Astrocyte (in vitro differentiated cells and primary cell): Measurements from ENCODE around the gene FRMD4A.

Source experiments
- EZH2 ChIP-seq: IDR thresholded peaks from 2 replicates; pipeline ENCODE4 v1.6.1; 2012; ENCODE audit warnings: mild to moderate bottlenecking, low read length, inconsistent platforms; ENCODE audit not compliant: insufficient read depth
- TF ChIP-seq, protein P1 (sequence below): IDR thresholded peaks from 2 replicates; pipeline ENCODE4 v1.5.1; 2011; ENCODE audit warnings: low read depth, mild to moderate bottlenecking, inconsistent platforms, low read length, moderate library complexity; ENCODE audit not compliant: insufficient read depth

DNA sequence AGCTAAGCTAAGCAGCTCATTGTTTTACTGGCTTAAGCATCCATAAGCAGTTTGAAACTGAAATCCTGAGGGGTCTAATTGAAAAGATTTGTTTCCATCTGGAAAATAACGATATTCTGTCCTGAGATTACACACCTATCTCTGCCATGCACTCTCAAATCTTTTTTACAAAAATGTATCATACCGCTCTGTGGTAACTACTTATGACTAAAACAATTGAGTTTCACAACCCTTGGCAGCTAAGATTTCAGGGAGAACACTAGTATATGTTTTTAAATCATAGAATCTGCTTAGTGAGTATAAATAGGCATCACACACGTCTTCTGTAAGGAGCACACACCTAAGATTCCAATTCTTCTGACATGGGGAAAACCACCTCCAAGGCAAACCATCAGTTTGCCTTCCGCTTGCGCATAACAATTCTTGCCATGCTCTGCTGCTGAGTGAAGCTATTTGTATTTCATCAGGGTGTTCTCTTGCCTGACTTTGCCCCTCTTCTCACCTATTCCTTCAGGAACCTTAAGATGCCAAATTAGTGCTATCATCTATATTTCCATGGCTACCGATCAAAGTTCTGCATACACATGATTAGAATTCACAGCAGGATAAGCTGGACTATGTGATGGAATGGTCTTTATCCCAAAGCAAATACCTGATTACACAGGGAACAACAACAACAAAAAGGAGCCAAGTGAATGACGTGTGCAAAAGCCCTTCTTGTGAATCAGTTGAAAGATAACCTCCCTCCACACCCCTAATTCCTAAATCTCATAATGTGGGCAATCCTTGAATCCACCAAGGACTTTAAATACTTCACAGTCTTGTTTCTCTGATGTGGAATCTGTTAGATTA, 703.0 kb downstream of the FRMD4A start:
- TF ChIP-seq EZH2: no peak
- TF ChIP-seq, protein P1, sequence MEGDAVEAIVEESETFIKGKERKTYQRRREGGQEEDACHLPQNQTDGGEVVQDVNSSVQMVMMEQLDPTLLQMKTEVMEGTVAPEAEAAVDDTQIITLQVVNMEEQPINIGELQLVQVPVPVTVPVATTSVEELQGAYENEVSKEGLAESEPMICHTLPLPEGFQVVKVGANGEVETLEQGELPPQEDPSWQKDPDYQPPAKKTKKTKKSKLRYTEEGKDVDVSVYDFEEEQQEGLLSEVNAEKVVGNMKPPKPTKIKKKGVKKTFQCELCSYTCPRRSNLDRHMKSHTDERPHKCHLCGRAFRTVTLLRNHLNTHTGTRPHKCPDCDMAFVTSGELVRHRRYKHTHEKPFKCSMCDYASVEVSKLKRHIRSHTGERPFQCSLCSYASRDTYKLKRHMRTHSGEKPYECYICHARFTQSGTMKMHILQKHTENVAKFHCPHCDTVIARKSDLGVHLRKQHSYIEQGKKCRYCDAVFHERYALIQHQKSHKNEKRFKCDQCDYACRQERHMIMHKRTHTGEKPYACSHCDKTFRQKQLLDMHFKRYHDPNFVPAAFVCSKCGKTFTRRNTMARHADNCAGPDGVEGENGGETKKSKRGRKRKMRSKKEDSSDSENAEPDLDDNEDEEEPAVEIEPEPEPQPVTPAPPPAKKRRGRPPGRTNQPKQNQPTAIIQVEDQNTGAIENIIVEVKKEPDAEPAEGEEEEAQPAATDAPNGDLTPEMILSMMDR: no peak
